WTC11 (cell line): Measurements from ENCODE around the gene TAC3. TPM values are rescaled to one million over a fixed set of nuclear protein-coding genes. Genes with fewer than 3 reads are reported as not detected.

Source experiments
- ATAC-seq: fragments of 200-7000 bp; cut with Tn5 transposase; 2 replicates; pipeline ENCODE4 v1.10.0; 2021; ENCODE audit warnings: mild to moderate bottlenecking, moderate library complexity
- CTCF ChIA-PET: fragments of 300-600 bp; sonication (Branson Sonifier 250); formaldehyde crosslinking; loops from one replicate; lab custom pipeline; 2021; ENCODE audit warnings: antibody characterized with exemption; lab: Charles Lee
- POLR2A ChIA-PET: fragments of 350-600 bp; sonication (Branson Sonifier 250); formaldehyde crosslinking; loops from one replicate; lab custom pipeline; 2021; ENCODE audit warnings: antibody characterized with exemption; lab: Charles Lee
- DNase-seq: peaks from one replicate; pipeline ENCODE4 v3.0.0; 2021; ENCODE audit warnings: low spot score
- H3K27ac Mint-ChIP-seq: 2 replicates; pipeline ENCODE4 v1.8.0; 2021; ENCODE audit warnings: mixed read lengths
- H3K27me3 Mint-ChIP-seq: 2 replicates; pipeline ENCODE4 v1.8.0; 2021; ENCODE audit warnings: low read depth, mild to moderate bottlenecking, moderate library complexity, mixed read lengths
- H3K36me3 Mint-ChIP-seq: 2 replicates; pipeline ENCODE4 v1.8.0; 2021; ENCODE audit warnings: mixed read lengths
- H3K4me1 Mint-ChIP-seq: 2 replicates; pipeline ENCODE4 v1.8.0; 2022; ENCODE audit warnings: mixed read lengths
- H3K4me3 Mint-ChIP-seq: 2 replicates; pipeline ENCODE4 v1.8.0; 2021; ENCODE audit warnings: mild to moderate bottlenecking, moderate library complexity, mixed read lengths
- H3K9me3 Mint-ChIP-seq: 2 replicates; pipeline ENCODE4 v1.8.0; 2021; ENCODE audit warnings: mixed read lengths
- CBFB ChIP-seq: sonication (generic); formaldehyde crosslinking; IDR thresholded peaks from 2 replicates; pipeline ENCODE4 v1.8.1; 2022; ENCODE audit warnings: mild to moderate bottlenecking, low read depth, missing genetic modification reagents
- FOXJ3 ChIP-seq: sonication (generic); formaldehyde crosslinking; IDR thresholded peaks from 2 replicates; pipeline ENCODE4 v1.9.0; 2021; ENCODE audit warnings: missing genetic modification reagents, mild to moderate bottlenecking, borderline replicate concordance
- FOXK1 ChIP-seq: sonication (generic); formaldehyde crosslinking; IDR thresholded peaks from 2 replicates; pipeline ENCODE4 v1.8.0; 2022; ENCODE audit warnings: mild to moderate bottlenecking, moderate library complexity, missing genetic modification reagents
- GABPB1 ChIP-seq: sonication (generic); formaldehyde crosslinking; IDR thresholded peaks from 2 replicates; pipeline ENCODE4 v1.8.1; 2023; ENCODE audit warnings: mild to moderate bottlenecking, missing genetic modification reagents
- HMGA2 ChIP-seq: fragments of 250-450 bp; sonication (Bioruptor Pico); IDR thresholded peaks from 2 replicates; pipeline ENCODE4 v1.4.0; 2021; ENCODE audit warnings: mild to moderate bottlenecking, moderate library complexity
- IRF2 ChIP-seq: sonication (generic); formaldehyde crosslinking; IDR thresholded peaks from 2 replicates; pipeline ENCODE4 v1.8.0; 2022; ENCODE audit warnings: low read depth, missing genetic modification reagents, borderline replicate concordance
- JUN ChIP-seq: sonication (generic); formaldehyde crosslinking; IDR thresholded peaks from 2 replicates; pipeline ENCODE4 v1.8.0; 2023; ENCODE audit warnings: mild to moderate bottlenecking, missing genetic modification reagents
- KAT7 ChIP-seq: sonication (generic); formaldehyde crosslinking; IDR thresholded peaks from 2 replicates; pipeline ENCODE4 v1.8.1; 2023; ENCODE audit warnings: missing genetic modification reagents, mild to moderate bottlenecking, borderline replicate concordance
- MYBL2 ChIP-seq: sonication (generic); formaldehyde crosslinking; IDR thresholded peaks from 2 replicates; pipeline ENCODE4 v1.8.1; 2023; ENCODE audit warnings: mild to moderate bottlenecking, moderate library complexity, missing genetic modification reagents
- NR2C2 ChIP-seq: sonication (generic); formaldehyde crosslinking; IDR thresholded peaks from 2 replicates; pipeline ENCODE4 v1.8.0; 2022; ENCODE audit warnings: mild to moderate bottlenecking, missing genetic modification reagents
- SMAD3 ChIP-seq: sonication (generic); formaldehyde crosslinking; IDR thresholded peaks from 2 replicates; pipeline ENCODE4 v1.8.0; 2022; ENCODE audit warnings: missing genetic modification reagents, mild to moderate bottlenecking, borderline replicate concordance
- SOX15 ChIP-seq: fragments of 250-450 bp; sonication (Bioruptor Pico); IDR thresholded peaks from 2 replicates; pipeline ENCODE4 v1.9.0; 2021; ENCODE audit warnings: mild to moderate bottlenecking
- TEAD4 ChIP-seq: sonication (generic); formaldehyde crosslinking; IDR thresholded peaks from 2 replicates; pipeline ENCODE4 v1.8.0; 2022; ENCODE audit warnings: mild to moderate bottlenecking, missing genetic modification reagents
- TP53 ChIP-seq: sonication (generic); formaldehyde crosslinking; IDR thresholded peaks from 2 replicates; pipeline ENCODE4 v1.8.1; 2023; ENCODE audit warnings: mild to moderate bottlenecking, missing genetic modification reagents
- ZNF219 ChIP-seq: sonication (generic); formaldehyde crosslinking; IDR thresholded peaks from 2 replicates; pipeline ENCODE4 v1.8.0; 2023; ENCODE audit warnings: missing genetic modification reagents, mild to moderate bottlenecking, borderline replicate concordance
- ZNF232 ChIP-seq: sonication (generic); formaldehyde crosslinking; IDR thresholded peaks from 2 replicates; pipeline ENCODE4 v1.8.0; 2022; ENCODE audit warnings: mild to moderate bottlenecking, missing genetic modification reagents
- total RNA-seq: library from RNA; stranded (reverse); gene quantifications from 3 replicates; pipeline ENCODE4 v1.2.3, GENCODE V29; 2021
- TF ChIP-seq, protein P1 (sequence below): sonication (generic); formaldehyde crosslinking; IDR thresholded peaks from 2 replicates; pipeline ENCODE4 v1.8.1; 2023; ENCODE audit warnings: mild to moderate bottlenecking, missing genetic modification reagents, moderate library complexity
- TF ChIP-seq, protein P2 (sequence below): fragments of 250-450 bp; sonication (Bioruptor Pico); IDR thresholded peaks from 2 replicates; pipeline ENCODE4 v1.8.0; 2021; ENCODE audit warnings: mild to moderate bottlenecking
- TF ChIP-seq, protein P3 (sequence below): sonication (generic); formaldehyde crosslinking; IDR thresholded peaks from 2 replicates; pipeline ENCODE4 v1.8.1; 2022; ENCODE audit warnings: missing genetic modification reagents, borderline replicate concordance
- TF ChIP-seq, protein P4 (sequence below): sonication (generic); formaldehyde crosslinking; IDR thresholded peaks from 2 replicates; pipeline ENCODE4 v1.8.1; 2022; ENCODE audit warnings: mild to moderate bottlenecking, missing genetic modification reagents, moderate library complexity, borderline replicate concordance
- TF ChIP-seq, protein P5 (sequence below): fragments of 250-450 bp; sonication (Bioruptor Pico); IDR thresholded peaks from 2 replicates; pipeline ENCODE4 v1.9.0; 2021; ENCODE audit warnings: mild to moderate bottlenecking
- TF ChIP-seq, protein P6 (sequence below): sonication (generic); formaldehyde crosslinking; IDR thresholded peaks from 2 replicates; pipeline ENCODE4 v1.8.0; 2022; ENCODE audit warnings: mild to moderate bottlenecking, missing genetic modification reagents
- TF ChIP-seq, protein P7 (sequence below): sonication (generic); formaldehyde crosslinking; IDR thresholded peaks from 2 replicates; pipeline ENCODE4 v1.8.1; 2023; ENCODE audit warnings: mild to moderate bottlenecking, missing genetic modification reagents

TAC3 gene
- total RNA-seq, 1 experiment from 2014 or later, result 4.1 TPM

DNA sequence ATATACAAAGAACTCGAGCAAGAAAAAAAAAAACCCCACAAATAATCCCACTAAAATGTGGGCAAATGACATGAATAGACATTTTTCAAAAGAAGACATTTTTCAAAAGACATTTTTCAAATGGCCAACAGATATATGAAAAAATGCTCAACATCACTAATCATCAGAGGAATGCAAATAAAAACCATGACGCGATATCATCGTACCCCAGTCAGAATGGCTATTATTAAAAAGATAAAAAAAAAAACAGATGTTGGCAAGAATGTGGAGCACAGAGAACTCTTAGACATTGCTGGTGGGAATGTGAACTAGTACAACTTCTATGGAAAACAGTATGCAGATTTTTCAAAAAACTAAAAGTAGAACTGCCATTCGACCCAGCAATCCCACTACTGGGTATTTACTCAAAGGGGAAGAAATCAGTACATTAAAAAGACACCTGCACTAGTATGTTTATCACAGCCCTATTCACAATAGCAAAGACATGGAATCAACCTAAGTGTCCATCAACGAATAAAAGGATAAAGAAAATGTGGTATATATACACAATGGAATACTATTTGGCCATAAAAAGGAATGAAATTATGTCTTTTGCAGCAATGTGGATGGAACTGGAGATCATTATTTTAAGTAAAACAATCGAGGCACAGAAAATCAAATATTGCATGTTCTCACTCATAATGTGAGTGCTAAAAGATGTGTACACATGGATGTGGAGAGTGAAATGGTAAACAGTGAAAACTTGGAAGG is 26.3 kb downstream of the TAC3 start (continued):
- TF ChIP-seq FOXJ3, result no peak
- no peak for TF ChIP-seq NR2C2 (CRISPR knock-in tag)
- TF ChIP-seq, protein P1, sequence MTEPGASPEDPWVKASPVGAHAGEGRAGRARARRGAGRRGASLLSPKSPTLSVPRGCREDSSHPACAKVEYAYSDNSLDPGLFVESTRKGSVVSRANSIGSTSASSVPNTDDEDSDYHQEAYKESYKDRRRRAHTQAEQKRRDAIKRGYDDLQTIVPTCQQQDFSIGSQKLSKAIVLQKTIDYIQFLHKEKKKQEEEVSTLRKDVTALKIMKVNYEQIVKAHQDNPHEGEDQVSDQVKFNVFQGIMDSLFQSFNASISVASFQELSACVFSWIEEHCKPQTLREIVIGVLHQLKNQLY, result no peak
- TF ChIP-seq ZNF219 (CRISPR knock-in tag), result no peak

DNA sequence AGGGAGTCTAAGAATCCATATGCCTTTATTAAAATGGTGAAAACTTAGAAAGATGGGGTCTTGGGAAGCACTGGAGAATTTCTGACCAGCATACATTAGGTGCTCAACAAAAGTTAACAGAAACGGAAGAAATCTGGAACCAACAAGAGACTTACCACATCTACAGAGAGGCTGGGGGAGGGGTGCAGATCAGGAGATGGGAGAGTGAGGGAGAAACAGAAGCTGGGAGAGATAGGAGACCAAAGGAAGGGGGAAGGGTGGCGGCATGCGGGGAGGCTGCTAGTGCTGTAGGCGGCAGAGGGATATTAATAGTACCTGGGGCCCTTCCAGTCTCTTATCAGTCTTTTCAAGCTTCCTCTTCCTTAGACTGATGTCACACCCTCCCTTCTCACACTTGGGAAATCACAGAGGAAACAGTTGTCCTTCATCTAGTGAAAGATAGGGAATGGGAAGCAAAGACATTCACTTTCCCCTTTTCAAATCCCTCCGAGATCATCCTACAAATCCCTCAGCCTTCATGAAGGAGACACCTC is 28.1 kb downstream of the TAC3 start:
- Mint-ChIP-seq H3K4me3 (no peak overlapping the region), H3K36me3 (no peaks in the 10 kb centered on the region), H3K9me3 (no peaks in the 10 kb centered on the region), H3K27me3 (no peaks in the 10 kb centered on the region; the same call in 1 of the 2 replicates), H3K27ac (no peak overlapping the region), H3K4me1 (peaks cover 17% of the 10 kb centered on the region)
- TF ChIP-seq, protein P2, sequence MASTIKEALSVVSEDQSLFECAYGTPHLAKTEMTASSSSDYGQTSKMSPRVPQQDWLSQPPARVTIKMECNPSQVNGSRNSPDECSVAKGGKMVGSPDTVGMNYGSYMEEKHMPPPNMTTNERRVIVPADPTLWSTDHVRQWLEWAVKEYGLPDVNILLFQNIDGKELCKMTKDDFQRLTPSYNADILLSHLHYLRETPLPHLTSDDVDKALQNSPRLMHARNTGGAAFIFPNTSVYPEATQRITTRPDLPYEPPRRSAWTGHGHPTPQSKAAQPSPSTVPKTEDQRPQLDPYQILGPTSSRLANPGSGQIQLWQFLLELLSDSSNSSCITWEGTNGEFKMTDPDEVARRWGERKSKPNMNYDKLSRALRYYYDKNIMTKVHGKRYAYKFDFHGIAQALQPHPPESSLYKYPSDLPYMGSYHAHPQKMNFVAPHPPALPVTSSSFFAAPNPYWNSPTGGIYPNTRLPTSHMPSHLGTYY (CRISPR knock-in tag), result no peak
- TF ChIP-seq GABPB1 (CRISPR knock-in tag), result no peak
- TF ChIP-seq, protein P3, sequence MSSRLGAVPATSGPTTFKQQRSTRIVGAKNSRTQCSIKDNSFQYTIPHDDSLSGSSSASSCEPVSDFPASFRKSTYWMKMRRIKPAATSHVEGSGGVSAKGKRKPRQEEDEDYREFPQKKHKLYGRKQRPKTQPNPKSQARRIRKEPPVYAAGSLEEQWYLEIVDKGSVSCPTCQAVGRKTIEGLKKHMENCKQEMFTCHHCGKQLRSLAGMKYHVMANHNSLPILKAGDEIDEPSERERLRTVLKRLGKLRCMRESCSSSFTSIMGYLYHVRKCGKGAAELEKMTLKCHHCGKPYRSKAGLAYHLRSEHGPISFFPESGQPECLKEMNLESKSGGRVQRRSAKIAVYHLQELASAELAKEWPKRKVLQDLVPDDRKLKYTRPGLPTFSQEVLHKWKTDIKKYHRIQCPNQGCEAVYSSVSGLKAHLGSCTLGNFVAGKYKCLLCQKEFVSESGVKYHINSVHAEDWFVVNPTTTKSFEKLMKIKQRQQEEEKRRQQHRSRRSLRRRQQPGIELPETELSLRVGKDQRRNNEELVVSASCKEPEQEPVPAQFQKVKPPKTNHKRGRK (CRISPR knock-in tag), result no peak
- TF ChIP-seq MYBL2 (CRISPR knock-in tag), result no peak
- no peak for TF ChIP-seq TP53 (CRISPR knock-in tag)
- TF ChIP-seq, protein P4, sequence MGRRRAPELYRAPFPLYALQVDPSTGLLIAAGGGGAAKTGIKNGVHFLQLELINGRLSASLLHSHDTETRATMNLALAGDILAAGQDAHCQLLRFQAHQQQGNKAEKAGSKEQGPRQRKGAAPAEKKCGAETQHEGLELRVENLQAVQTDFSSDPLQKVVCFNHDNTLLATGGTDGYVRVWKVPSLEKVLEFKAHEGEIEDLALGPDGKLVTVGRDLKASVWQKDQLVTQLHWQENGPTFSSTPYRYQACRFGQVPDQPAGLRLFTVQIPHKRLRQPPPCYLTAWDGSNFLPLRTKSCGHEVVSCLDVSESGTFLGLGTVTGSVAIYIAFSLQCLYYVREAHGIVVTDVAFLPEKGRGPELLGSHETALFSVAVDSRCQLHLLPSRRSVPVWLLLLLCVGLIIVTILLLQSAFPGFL (CRISPR knock-in tag), result no peak
- TF ChIP-seq, protein P5, sequence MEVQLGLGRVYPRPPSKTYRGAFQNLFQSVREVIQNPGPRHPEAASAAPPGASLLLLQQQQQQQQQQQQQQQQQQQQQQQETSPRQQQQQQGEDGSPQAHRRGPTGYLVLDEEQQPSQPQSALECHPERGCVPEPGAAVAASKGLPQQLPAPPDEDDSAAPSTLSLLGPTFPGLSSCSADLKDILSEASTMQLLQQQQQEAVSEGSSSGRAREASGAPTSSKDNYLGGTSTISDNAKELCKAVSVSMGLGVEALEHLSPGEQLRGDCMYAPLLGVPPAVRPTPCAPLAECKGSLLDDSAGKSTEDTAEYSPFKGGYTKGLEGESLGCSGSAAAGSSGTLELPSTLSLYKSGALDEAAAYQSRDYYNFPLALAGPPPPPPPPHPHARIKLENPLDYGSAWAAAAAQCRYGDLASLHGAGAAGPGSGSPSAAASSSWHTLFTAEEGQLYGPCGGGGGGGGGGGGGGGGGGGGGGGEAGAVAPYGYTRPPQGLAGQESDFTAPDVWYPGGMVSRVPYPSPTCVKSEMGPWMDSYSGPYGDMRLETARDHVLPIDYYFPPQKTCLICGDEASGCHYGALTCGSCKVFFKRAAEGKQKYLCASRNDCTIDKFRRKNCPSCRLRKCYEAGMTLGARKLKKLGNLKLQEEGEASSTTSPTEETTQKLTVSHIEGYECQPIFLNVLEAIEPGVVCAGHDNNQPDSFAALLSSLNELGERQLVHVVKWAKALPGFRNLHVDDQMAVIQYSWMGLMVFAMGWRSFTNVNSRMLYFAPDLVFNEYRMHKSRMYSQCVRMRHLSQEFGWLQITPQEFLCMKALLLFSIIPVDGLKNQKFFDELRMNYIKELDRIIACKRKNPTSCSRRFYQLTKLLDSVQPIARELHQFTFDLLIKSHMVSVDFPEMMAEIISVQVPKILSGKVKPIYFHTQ (CRISPR knock-in tag), result no peak
- TF ChIP-seq, protein P6, sequence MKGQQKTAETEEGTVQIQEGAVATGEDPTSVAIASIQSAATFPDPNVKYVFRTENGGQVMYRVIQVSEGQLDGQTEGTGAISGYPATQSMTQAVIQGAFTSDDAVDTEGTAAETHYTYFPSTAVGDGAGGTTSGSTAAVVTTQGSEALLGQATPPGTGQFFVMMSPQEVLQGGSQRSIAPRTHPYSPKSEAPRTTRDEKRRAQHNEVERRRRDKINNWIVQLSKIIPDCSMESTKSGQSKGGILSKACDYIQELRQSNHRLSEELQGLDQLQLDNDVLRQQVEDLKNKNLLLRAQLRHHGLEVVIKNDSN (CRISPR knock-in tag), result no peak
- no peak for TF ChIP-seq KAT7 (CRISPR knock-in tag)
- TF ChIP-seq CBFB (CRISPR knock-in tag), result no peak
- TF ChIP-seq HMGA2 (CRISPR knock-in tag), result no peak
- no peak for TF ChIP-seq FOXJ3
- TF ChIP-seq, protein P7, sequence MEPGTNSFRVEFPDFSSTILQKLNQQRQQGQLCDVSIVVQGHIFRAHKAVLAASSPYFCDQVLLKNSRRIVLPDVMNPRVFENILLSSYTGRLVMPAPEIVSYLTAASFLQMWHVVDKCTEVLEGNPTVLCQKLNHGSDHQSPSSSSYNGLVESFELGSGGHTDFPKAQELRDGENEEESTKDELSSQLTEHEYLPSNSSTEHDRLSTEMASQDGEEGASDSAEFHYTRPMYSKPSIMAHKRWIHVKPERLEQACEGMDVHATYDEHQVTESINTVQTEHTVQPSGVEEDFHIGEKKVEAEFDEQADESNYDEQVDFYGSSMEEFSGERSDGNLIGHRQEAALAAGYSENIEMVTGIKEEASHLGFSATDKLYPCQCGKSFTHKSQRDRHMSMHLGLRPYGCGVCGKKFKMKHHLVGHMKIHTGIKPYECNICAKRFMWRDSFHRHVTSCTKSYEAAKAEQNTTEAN, result no peak
- TF ChIP-seq ZNF232 (CRISPR knock-in tag), result no peak
- no peak for TF ChIP-seq SOX15 (CRISPR knock-in tag)
- no peak for TF ChIP-seq JUN (CRISPR knock-in tag)
- TF ChIP-seq IRF2 (CRISPR knock-in tag), result no peak
- TF ChIP-seq FOXK1, result no peak
- TF ChIP-seq SMAD3 (CRISPR knock-in tag), result no peak
- TF ChIP-seq TEAD4 (CRISPR knock-in tag), result no peak
- peak; percentile 22 for ATAC-seq
- DNase-seq, result no peak
- ChIA-PET POLR2A (interaction anchor here (0.5 to 1.1 kb wide), 2 partner anchors 121 to 237 kb away, joined by 3 read pairs; no protein-coding TSS in a partner anchor), CTCF (interaction anchor here (0.5 to 3.4 kb wide), 53 partner anchors 9 to 475 kb away, joined by 3 to 64 read pairs (median 4); partner anchors contain the start of genes HSD17B6, LRP1, NEMP1 and PRIM1)
